CD4-positive, alpha-beta memory T cell (primary cell): ENCODE measurements around the gene KRT76. TPM values are rescaled to one million over a fixed set of nuclear protein-coding genes. Genes with fewer than 3 reads are reported as not detected.
A peak's percentile ranks its signal among the peaks of the same experiment; 100 is the strongest.
"Not testable (repeated sequence)": the region's sequence is repeated elsewhere in the genome, so short reads cannot be mapped to it uniquely, and the experiment has no call there.

Source experiments
- CTCF ChIA-PET: fragments of 350-600 bp; sonication (Branson Sonifier 250); formaldehyde crosslinking; loops from one replicate; lab custom pipeline; 2021; ENCODE audit warnings: inconsistent platforms; ENCODE audit not compliant: partially characterized antibody; lab: Charles Lee
- POLR2A ChIA-PET: fragments of 350-600 bp; sonication (Branson Sonifier 250); formaldehyde crosslinking; loops from one replicate; lab custom pipeline; 2021; ENCODE audit not compliant: partially characterized antibody; lab: Charles Lee
- DNase-seq, 5 donors: peaks; one replicate each; pipeline versions ENCODE4 v3.0.0 to v3.0.0-alpha.2; 2020 to 2022; ENCODE audit warnings: mixed read lengths in 1 of 5
- H3K27ac ChIP-seq: one replicate; pipeline ENCODE4 v1.7.0; 2013; ENCODE audit warnings: low read depth, low read length
- H3K27me3 ChIP-seq: 2 replicates; pipeline ENCODE4 v1.7.0; 2013; ENCODE audit warnings: mild to moderate bottlenecking, low read length, moderate library complexity; ENCODE audit not compliant: insufficient read depth
- H3K36me3 ChIP-seq: 2 replicates; pipeline ENCODE4 v1.7.0; 2013; ENCODE audit warnings: mild to moderate bottlenecking, low read length, moderate library complexity; ENCODE audit not compliant: insufficient read depth
- H3K4me1 ChIP-seq: 2 replicates; pipeline ENCODE4 v1.7.0; 2013; ENCODE audit warnings: mild to moderate bottlenecking, low read length, moderate library complexity; ENCODE audit not compliant: insufficient read depth
- H3K4me3 ChIP-seq, 2 donors: one replicate each; pipeline ENCODE4 v1.7.0; 2013; ENCODE audit warnings: low read length in 2 of 2, mild to moderate bottlenecking in 1 of 2
- H3K9me3 ChIP-seq, 2 donors: one replicate each; pipeline ENCODE4 v1.7.0; 2013; ENCODE audit warnings: low read length in 2 of 2, control low read depth in 1 of 2; ENCODE audit not compliant: control insufficient read depth in 1 of 2
- H3K27ac Mint-ChIP-seq, 7 donors: one replicate each; pipeline ENCODE4 v1.8.0; 2020 to 2021; ENCODE audit warnings: mixed read lengths in 7 of 7, mild to moderate bottlenecking in 6 of 7, inconsistent platforms in 3 of 7, moderate library complexity in 3 of 7
- H3K27me3 Mint-ChIP-seq, 2 donors: one replicate each; pipeline ENCODE4 v1.8.0; 2020 to 2021; ENCODE audit warnings: mixed read lengths in 2 of 2
- H3K36me3 Mint-ChIP-seq, 2 donors: one replicate each; pipeline ENCODE4 v1.8.0; 2020 to 2021; ENCODE audit warnings: mixed read lengths in 2 of 2, inconsistent platforms in 1 of 2, mild to moderate bottlenecking in 1 of 2
- H3K4me1 Mint-ChIP-seq, 4 donors: one replicate each; pipeline ENCODE4 v1.8.0; 2020 to 2021; ENCODE audit warnings: mixed read lengths in 4 of 4, mild to moderate bottlenecking in 1 of 4
- H3K4me3 Mint-ChIP-seq, 8 donors: one replicate each; pipeline ENCODE4 v1.8.0; 2020 to 2021; ENCODE audit warnings: mixed read lengths in 8 of 8, mild to moderate bottlenecking in 7 of 8, moderate library complexity in 6 of 8, inconsistent platforms in 3 of 8
- H3K9me3 Mint-ChIP-seq, 8 donors: one replicate each; pipeline ENCODE4 v1.8.0; 2020 to 2021; ENCODE audit warnings: mixed read lengths in 8 of 8, mild to moderate bottlenecking in 5 of 8, inconsistent platforms in 3 of 8, moderate library complexity in 1 of 8
- intact Hi-C: fragments of 100-400 bp; cut with micrococcal nuclease; formaldehyde crosslinking; loops from one replicate; pipeline ENCODE4 v1.15.1; 2023
- polyA plus RNA-seq, 2 donors: library from polyadenylated mRNA; unstranded; fragments of 300-500 nt; fragmentation: Illumina TruSeq; gene quantifications; one replicate each; pipeline ENCODE4 v1.2.3, GENCODE V29; 2021
- total RNA-seq, 2 experiments: library from RNA; stranded (reverse); gene quantifications; one replicate each; pipeline ENCODE4 v1.2.3, GENCODE V29; 2021

KRT76 gene
- total and polyA plus RNA-seq, 4 experiments from 2014 or later = not detected

GRCh38 chr12:52795332-52795674 lies 18.2 kb upstream of the KRT76 start:
- H3K4me3 ChIP-seq, H3K27ac ChIP-seq, H3K4me1 Mint-ChIP-seq, POLR2A ChIA-PET, H3K36me3 ChIP-seq, CTCF ChIA-PET, H3K27ac Mint-ChIP-seq, H3K9me3 ChIP-seq, DNase-seq, H3K4me1 ChIP-seq, H3K36me3 Mint-ChIP-seq, H3K27me3 ChIP-seq, H3K9me3 Mint-ChIP-seq, intact Hi-C loops: not testable (repeated sequence)
- peaks cover 11 to 16% of the 10 kb centered on the region in 2 donors for H3K27me3 Mint-ChIP-seq
- peak overlapping the region in 1 of 8 donors; percentile 32 for H3K4me3 Mint-ChIP-seq

DNA sequence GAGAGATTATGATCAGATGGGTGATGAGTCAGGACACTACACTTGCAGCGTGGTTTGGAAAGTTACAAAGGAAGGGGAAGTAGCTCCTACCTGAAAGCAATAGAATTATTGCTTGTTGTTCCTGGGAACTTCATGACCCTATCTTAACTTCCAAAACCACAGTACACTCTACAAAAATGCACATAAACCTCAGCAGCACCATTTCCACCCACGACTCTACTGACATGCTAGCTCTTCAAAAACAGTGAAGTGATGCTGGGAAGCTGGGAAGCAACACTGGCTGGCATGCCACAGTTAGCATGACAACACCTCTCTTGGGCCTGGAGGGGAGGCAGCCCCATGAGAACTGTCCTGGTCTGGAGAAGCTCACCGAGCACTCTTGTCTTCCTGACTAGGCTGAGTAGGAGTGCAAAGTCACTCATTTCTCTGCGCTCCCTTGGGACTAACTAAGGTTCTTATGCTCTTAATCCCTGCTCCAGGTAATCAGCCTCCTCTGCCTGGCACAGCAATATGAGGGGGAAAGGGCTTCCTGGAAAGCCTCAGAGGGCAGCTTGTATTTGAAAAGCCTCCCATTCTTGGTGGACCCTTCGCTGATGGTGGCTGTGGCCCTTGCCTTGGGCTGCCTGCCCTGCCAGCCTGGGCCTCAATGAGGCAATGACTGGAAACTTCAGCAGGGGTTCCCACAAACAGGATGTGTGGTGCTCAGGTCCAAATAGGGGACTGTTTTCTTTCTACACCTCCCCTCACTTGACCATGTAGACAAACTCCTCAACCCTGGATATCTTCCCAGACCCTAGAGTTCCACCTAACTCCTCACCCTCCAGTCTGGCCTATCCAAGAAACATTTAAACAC lies 17.6 kb upstream of the KRT76 start:
- Mint-ChIP-seq H3K4me1 (peaks cover 0 to 9% (median 2%) of the 10 kb centered on the region in 4 donors), H3K27me3 (peaks cover 15 to 19% of the 10 kb centered on the region in 2 donors), H3K27ac (no peak overlapping the region), H3K36me3 (no peaks in the 10 kb centered on the region), H3K9me3 (peaks cover 0 to 2% (median 0%) of the 10 kb centered on the region in 8 donors), H3K4me3 (no peak overlapping the region)
- H3K36me3 ChIP-seq = no peaks in the 10 kb centered on the region
- CTCF ChIA-PET = interaction anchor here (0.9 to 1.4 kb wide), 2 partner anchors 76 to 85 kb away, joined by 3 read pairs; no protein-coding TSS in a partner anchor
- no peak overlapping the region for H3K4me3 ChIP-seq
- POLR2A ChIA-PET = no interaction called here
- H3K27ac ChIP-seq = no peak overlapping the region
- no peaks in the 10 kb centered on the region for H3K9me3 ChIP-seq
- DNase-seq = no peak
- H3K27me3 ChIP-seq = no peaks in the 10 kb centered on the region
- intact Hi-C loops = no loop called here
- H3K4me1 ChIP-seq = no peaks in the 10 kb centered on the region

- no peak overlapping the region for H3K27ac ChIP-seq
- no peaks in the 10 kb centered on the region for H3K9me3 ChIP-seq
- no peak for DNase-seq
- intact Hi-C loops = no loop called here
- no peaks in the 10 kb centered on the region for H3K4me1 ChIP-seq
- Mint-ChIP-seq H3K27ac (no peak overlapping the region), H3K27me3 (peaks cover 23 to 31% of the 10 kb centered on the region in 2 donors), H3K4me3 (no peak overlapping the region), H3K9me3 (no peaks in the 10 kb centered on the region), H3K36me3 (no peaks in the 10 kb centered on the region), H3K4me1 (peaks cover 0 to 18% (median 3%) of the 10 kb centered on the region in 4 donors)
- H3K4me3 ChIP-seq = no peak overlapping the region
- no peaks in the 10 kb centered on the region for H3K36me3 ChIP-seq
- CTCF ChIA-PET = interaction anchor here (0.7 kb wide), 1 partner anchor 93 kb away, joined by 3 read pairs; no protein-coding TSS in a partner anchor
- POLR2A ChIA-PET = no interaction called here
- H3K27me3 ChIP-seq = no peaks in the 10 kb centered on the region
Observed at GRCh38 chr12:52792185-52793029, 15.3 kb upstream of the KRT76 start.

DNA sequence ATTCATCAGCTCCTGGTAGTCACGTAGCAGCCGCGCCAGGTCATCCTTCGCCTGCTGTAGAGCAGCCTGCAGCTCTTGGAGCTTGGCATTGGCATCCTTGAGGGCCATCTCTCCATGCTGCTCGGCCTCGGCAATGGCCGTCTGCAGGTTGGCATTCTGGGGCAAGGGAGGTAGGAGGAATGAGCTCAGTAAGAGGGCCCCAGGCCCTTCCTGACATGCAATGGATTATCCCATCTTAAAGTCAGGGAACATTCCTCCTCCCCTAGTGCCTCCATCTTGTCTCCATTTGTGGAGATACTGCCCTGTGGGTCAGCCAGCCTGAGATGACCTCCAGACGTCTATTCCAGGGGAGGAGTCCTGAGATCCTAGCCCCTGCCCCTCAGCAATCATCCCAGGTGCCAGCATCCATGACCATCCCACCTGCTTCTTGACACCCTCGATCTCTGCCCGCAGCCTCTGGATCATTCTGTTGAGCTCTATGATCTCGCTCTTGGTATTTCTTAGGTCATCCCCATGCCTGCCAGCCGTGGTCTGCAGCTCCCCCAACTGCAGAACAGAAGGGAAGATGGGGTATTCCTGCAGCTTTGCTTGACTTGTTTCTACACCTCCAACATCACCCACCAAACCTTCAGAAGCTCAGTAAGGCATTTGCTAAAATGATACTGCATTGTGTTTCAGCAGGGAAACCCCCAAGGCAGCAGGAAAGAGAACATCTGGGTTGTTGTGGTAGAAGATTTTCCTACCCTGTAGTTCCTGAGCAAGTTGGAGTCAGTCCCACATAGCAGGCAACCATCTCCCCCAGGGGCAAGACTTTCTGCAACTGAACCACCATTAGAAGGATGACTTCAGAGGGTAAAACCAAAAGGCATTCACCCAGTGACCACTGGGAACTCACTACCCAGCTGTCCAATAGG lies 14.4 kb upstream of the KRT76 start:
- H3K27ac ChIP-seq = no peak overlapping the region
- no peaks in the 10 kb centered on the region for H3K27me3 ChIP-seq
- H3K4me3 ChIP-seq = no peak overlapping the region
- H3K4me3 Mint-ChIP-seq = no peak overlapping the region
- no peak overlapping the region for H3K27ac Mint-ChIP-seq
- CTCF ChIA-PET = interaction anchor here (0.7 kb wide), 2 partner anchors 94 to 206 kb away, joined by 3 read pairs; no protein-coding TSS in a partner anchor
- no peaks in the 10 kb centered on the region for H3K4me1 ChIP-seq
- intact Hi-C loops = no loop called here
- no peaks in the 10 kb centered on the region for H3K9me3 ChIP-seq
- H3K36me3 ChIP-seq = no peaks in the 10 kb centered on the region
- POLR2A ChIA-PET = no interaction called here
- H3K27me3 Mint-ChIP-seq = peaks cover 25 to 31% of the 10 kb centered on the region in 2 donors
- H3K9me3 Mint-ChIP-seq = no peaks in the 10 kb centered on the region
- no peaks in the 10 kb centered on the region for H3K36me3 Mint-ChIP-seq
- peaks cover 0 to 18% (median 4%) of the 10 kb centered on the region in 4 donors for H3K4me1 Mint-ChIP-seq
- DNase-seq = no peak

DNA sequence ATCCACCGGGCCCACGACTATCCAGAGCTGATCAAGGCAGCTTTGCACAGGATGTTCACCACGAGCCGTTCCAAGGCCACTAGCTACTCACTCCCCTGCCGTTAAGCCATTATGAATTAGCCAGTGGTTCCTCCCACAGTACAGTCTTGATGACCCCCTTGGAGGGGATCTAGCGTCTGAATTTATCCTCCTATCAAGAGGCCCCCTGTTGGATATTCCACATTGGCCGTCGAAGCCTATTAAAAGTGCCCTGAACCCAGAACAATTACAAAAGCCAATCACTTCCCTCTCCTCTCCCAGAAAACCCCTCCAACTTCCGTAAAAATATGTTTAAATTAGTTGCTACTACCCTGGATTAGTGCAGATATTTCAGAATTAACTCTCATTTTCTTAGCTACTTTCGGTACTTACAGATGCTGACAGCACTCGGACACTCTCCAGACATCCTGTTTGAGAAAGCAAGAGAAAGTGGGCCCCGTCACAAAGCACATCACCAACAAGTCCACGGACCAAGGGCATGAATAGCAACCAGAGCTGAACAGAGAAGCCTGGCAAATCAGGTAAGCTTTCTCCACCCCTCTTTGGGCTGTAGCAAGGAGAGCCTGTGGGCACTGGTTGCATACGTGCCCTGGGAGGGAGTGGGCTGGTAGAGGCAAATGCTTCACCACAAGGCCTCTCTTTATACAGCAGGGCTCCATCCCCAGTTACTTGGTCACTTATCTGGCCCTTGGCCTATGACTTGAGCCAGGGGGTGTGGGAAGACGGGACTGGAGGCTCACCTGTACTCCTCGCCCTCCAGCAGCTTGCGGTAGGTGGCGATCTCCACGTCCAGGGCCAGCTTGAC lies 13.5 kb upstream of the KRT76 start:
- Mint-ChIP-seq H3K4me3 (peak overlapping the region in 1 of 8 donors; percentile 51), H3K4me1 (peaks cover 0 to 18% (median 4%) of the 10 kb centered on the region in 4 donors), H3K9me3 (peaks cover 0 to 1% (median 0%) of the 10 kb centered on the region in 8 donors), H3K36me3 (no peaks in the 10 kb centered on the region), H3K27ac (no peak overlapping the region), H3K27me3 (peaks cover 24 to 31% of the 10 kb centered on the region in 2 donors)
- intact Hi-C loops = no loop called here
- Histone ChIP-seq H3K36me3 (no peaks in the 10 kb centered on the region), H3K27ac (no peak overlapping the region), H3K27me3 (no peaks in the 10 kb centered on the region), H3K9me3 (no peaks in the 10 kb centered on the region), H3K4me1 (no peaks in the 10 kb centered on the region), H3K4me3 (no peak overlapping the region)
- POLR2A ChIA-PET = no interaction called here
- CTCF ChIA-PET = interaction anchor here (0.7 kb wide), 1 partner anchor 205 kb away, joined by 3 read pairs; no protein-coding TSS in a partner anchor
- no peak for DNase-seq

DNA sequence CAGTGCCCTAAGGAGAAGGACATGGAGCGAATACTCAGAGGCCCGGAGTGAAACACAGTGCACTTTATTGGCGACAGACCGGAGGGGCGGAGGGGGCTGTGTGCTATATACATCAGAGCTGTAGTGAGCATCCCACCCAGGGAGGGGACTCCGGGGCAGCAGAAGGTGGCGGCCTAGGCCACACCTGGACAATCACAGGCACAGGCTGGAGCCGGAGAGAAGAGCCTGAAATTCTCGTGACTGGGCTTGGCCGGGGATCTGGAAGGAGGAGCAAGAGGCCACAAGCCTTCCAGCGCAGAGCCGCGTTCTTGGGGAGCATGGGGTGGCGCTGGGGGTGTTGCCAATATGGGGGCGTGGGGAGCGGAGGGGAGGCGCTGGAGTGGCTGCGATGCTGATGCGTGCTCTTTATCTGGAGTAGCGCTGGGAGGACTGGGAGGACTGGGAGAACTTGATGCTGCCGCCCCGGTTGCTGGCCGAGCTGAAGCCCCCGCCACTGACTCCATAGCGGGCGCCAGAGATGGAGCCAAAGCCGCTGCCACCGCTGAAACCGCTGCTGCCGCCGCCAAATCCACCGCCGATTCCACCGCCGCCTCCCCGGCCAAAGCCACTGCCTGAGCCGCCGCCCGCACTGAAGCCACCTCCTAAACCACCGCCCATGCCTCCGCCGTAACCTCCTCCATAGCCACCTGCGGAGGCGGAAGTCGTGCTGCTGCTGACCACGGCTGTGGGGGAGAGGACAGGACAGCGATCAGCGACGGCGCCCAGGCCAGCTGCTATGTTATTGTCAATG lies 12.7 kb upstream of the KRT76 start:
- peaks cover 0 to 1% (median 0%) of the 10 kb centered on the region in 8 donors for H3K9me3 Mint-ChIP-seq
- no peak for DNase-seq
- no peaks in the 10 kb centered on the region for H3K36me3 Mint-ChIP-seq
- Histone ChIP-seq H3K36me3 (no peaks in the 10 kb centered on the region), H3K4me1 (no peaks in the 10 kb centered on the region), H3K9me3 (no peaks in the 10 kb centered on the region), H3K27ac (no peak overlapping the region), H3K27me3 (no peaks in the 10 kb centered on the region), H3K4me3 (no peak overlapping the region)
- POLR2A ChIA-PET = no interaction called here
- H3K4me1 Mint-ChIP-seq = peaks cover 0 to 18% (median 4%) of the 10 kb centered on the region in 4 donors
- H3K27me3 Mint-ChIP-seq = peaks cover 28 to 37% of the 10 kb centered on the region in 2 donors
- peak overlapping the region in 2 of 8 donors; percentile 44 to 66 for H3K4me3 Mint-ChIP-seq
- H3K27ac Mint-ChIP-seq = peak overlapping the region in 1 of 7 donors; percentile 68
- CTCF ChIA-PET = no interaction called here
- intact Hi-C loops = no loop called here
